IMR-90 (cell line): Measurements from ENCODE around the gene KLHDC3. TPM values are rescaled to one million over a fixed set of nuclear protein-coding genes. Genes with fewer than 3 reads are reported as not detected.

Experiments used
- ATAC-seq: fragments of 200-7000 bp; cut with Tn5 transposase; 2 replicates; pipeline ENCODE4 v1.9.1; 2020; ENCODE audit warnings: low read depth, mild to moderate bottlenecking, moderate library complexity
- BruUV-seq: library from RNA; stranded (reverse); fragments of 400-500 nt; replicated peaks from 2 replicates; lab custom pipeline; 2021; lab: Mats Ljungman, UMichigan
- CTCF ChIA-PET: fragments of 300-600 bp; formaldehyde crosslinking; extraction: SDS; loops from one replicate; lab custom pipeline; 2021; ENCODE audit warnings: antibody characterized with exemption; lab: Yijun Ruan, JAX
- POLR2A ChIA-PET: fragments of 300-600 bp; sonication (Branson Sonifier 250); formaldehyde crosslinking; loops from one replicate; lab custom pipeline; 2022; ENCODE audit warnings: antibody characterized with exemption; ENCODE audit not compliant: unreplicated experiment; lab: Charles Lee
- DNase-seq: peaks from one replicate; pipeline ENCODE4 v3.0.0; 2013
- H2AFZ ChIP-seq: replicated peaks from 2 replicates; pipeline ENCODE3; 2013; ENCODE audit warnings: low read length, mild to moderate bottlenecking; ENCODE audit not compliant: poor library complexity
- H2AK5ac ChIP-seq: 2 replicates; pipeline ENCODE4 v1.6.1; 2013; ENCODE audit warnings: low read depth, low read length, inconsistent platforms
- H2AK9ac ChIP-seq: replicated peaks from 2 replicates; pipeline ENCODE3; 2013; ENCODE audit warnings: mild to moderate bottlenecking, low read depth, low read length, moderate library complexity; ENCODE audit not compliant: poor library complexity
- H2BK120ac ChIP-seq: 2 replicates; pipeline ENCODE4 v1.6.1; 2013; ENCODE audit warnings: low read depth, low read length, inconsistent platforms
- H2BK15ac ChIP-seq: 3 replicates; pipeline ENCODE4 v1.6.1; 2013; ENCODE audit warnings: low read depth, low read length, inconsistent platforms
- H2BK20ac ChIP-seq: 2 replicates; pipeline ENCODE4 v1.6.1; 2013; ENCODE audit warnings: low read depth, mild to moderate bottlenecking, inconsistent platforms, low read length, moderate library complexity
- H2BK5ac ChIP-seq: 2 replicates; pipeline ENCODE4 v1.6.1; 2013; ENCODE audit warnings: mild to moderate bottlenecking, low read depth, low read length, inconsistent platforms; ENCODE audit not compliant: poor library complexity, severe bottlenecking
- H3K14ac ChIP-seq: replicated peaks from 2 replicates; pipeline ENCODE4 v1.6.1; 2013; ENCODE audit warnings: low read depth, low read length, inconsistent platforms
- H3K18ac ChIP-seq: 2 replicates; pipeline ENCODE4 v1.6.1; 2013; ENCODE audit warnings: low read depth, low read length, control low read depth
- H3K23ac ChIP-seq: 2 replicates; pipeline ENCODE4 v1.6.1; 2013; ENCODE audit warnings: low read depth, low read length, inconsistent platforms
- H3K27ac ChIP-seq: 2 replicates; pipeline ENCODE4 v1.5.1; 2013; ENCODE audit warnings: mild to moderate bottlenecking, control low read depth, low read length; ENCODE audit not compliant: insufficient read depth
- H3K27me3 ChIP-seq: 2 replicates; pipeline ENCODE4 v1.6.1; 2013; ENCODE audit warnings: low read length; ENCODE audit not compliant: control insufficient read depth, insufficient read depth
- H3K36me3 ChIP-seq: 2 replicates; pipeline ENCODE4 v1.6.1; 2013; ENCODE audit warnings: low read length, mixed read lengths; ENCODE audit not compliant: control insufficient read depth, insufficient read depth
- H3K4ac ChIP-seq: 2 replicates; pipeline ENCODE4 v1.6.1; 2013; ENCODE audit warnings: low read depth, low read length, inconsistent platforms
- H3K4me1 ChIP-seq: 2 replicates; pipeline ENCODE4 v1.6.1; 2013; ENCODE audit warnings: low read length, mixed read lengths; ENCODE audit not compliant: control insufficient read depth, insufficient read depth
- H3K4me2 ChIP-seq: 2 replicates; pipeline ENCODE4 v1.6.1; 2013; ENCODE audit warnings: low read depth, mild to moderate bottlenecking, control low read depth, low read length, moderate library complexity
- H3K4me3 ChIP-seq: 2 replicates; pipeline ENCODE4 v1.5.1; 2013; ENCODE audit warnings: low read depth, mild to moderate bottlenecking, control low read depth, low read length, moderate library complexity; ENCODE audit not compliant: insufficient read depth
- H3K56ac ChIP-seq: 2 replicates; pipeline ENCODE4 v1.6.1; 2013; ENCODE audit warnings: low read length, inconsistent platforms; ENCODE audit not compliant: insufficient read depth; ENCODE audit errors: extremely low read depth
- H3K79me1 ChIP-seq, 2 experiments: 2 replicates each; pipeline ENCODE4 v1.6.1; 2013; ENCODE audit warnings: low read length in 2 of 2, inconsistent platforms in 1 of 2, low read depth in 1 of 2
- H3K9ac ChIP-seq: 2 replicates; pipeline ENCODE4 v1.6.1; 2013; ENCODE audit warnings: low read depth, low read length, control low read depth
- H3K9me1 ChIP-seq: 2 replicates; pipeline ENCODE4 v1.6.1; 2013; ENCODE audit warnings: low read length, inconsistent platforms; ENCODE audit not compliant: insufficient read depth
- H3K9me3 ChIP-seq: 2 replicates; pipeline ENCODE4 v1.6.1; 2013; ENCODE audit warnings: low read length; ENCODE audit not compliant: control insufficient read depth, insufficient read depth
- H4K20me1 ChIP-seq: 2 replicates; pipeline ENCODE4 v1.6.1; 2013; ENCODE audit warnings: low read length, inconsistent platforms; ENCODE audit not compliant: insufficient read depth
- H4K5ac ChIP-seq: 2 replicates; pipeline ENCODE4 v1.6.1; 2013; ENCODE audit warnings: mild to moderate bottlenecking, low read depth, low read length, control low read depth
- H4K8ac ChIP-seq, 2 experiments: 2 replicates each; pipeline ENCODE4 v1.6.1; 2013; ENCODE audit warnings: low read depth in 2 of 2, low read length in 2 of 2, control low read depth in 1 of 2, inconsistent platforms in 1 of 2
- H4K91ac ChIP-seq: 2 replicates; pipeline ENCODE4 v1.6.1; 2013; ENCODE audit warnings: low read depth, low read length, inconsistent platforms; ENCODE audit not compliant: insufficient read depth
- CHD1 ChIP-seq: IDR thresholded peaks from 2 replicates; pipeline ENCODE4 v1.6.1; 2012; ENCODE audit warnings: low read depth, low read length, improper control_type of control experiment
- FOS ChIP-seq: fragments of 150-350 bp; IDR thresholded peaks from 2 replicates; pipeline ENCODE4 v1.6.1; 2016; ENCODE audit warnings: low read depth, low read length
- MAFK ChIP-seq: IDR thresholded peaks from 2 replicates; pipeline ENCODE4 v1.6.1; 2012; ENCODE audit warnings: low read depth, low read length, improper control_type of control experiment
- NFE2L2 ChIP-seq: fragments of 150-350 bp; IDR thresholded peaks from 2 replicates; pipeline ENCODE4 v1.6.1; 2016; ENCODE audit warnings: low read depth, mild to moderate bottlenecking, low read length
- USF2 ChIP-seq: fragments of 150-350 bp; IDR thresholded peaks from 2 replicates; pipeline ENCODE4 v1.6.1; 2017; ENCODE audit warnings: mild to moderate bottlenecking, antibody characterized with exemption, low read length, low read depth
- WGBS, 2 experiments: methylation state at CpG; one replicate each; pipeline versions ENCODE4 v1.1.5 to v1.1.7; 2013; ENCODE audit warnings: missing lambda C conversion rate in 2 of 2; ENCODE audit not compliant: insufficient read length in 1 of 2; ENCODE audit errors: extremely low coverage in 2 of 2; 5-methylcytosine and 5-hydroxymethylcytosine counted together
- dilution Hi-C: fragments of 300-500 bp; cut with HindIII; formaldehyde crosslinking; loops from one replicate; pipeline ENCODE4 v1.14.3; 2018; ENCODE audit warnings: low sequenced_read_pairs; ENCODE audit not compliant: unreplicated experiment
- in situ Hi-C: fragments of 300-500 bp; cut with MboI; formaldehyde crosslinking; loops from 3 replicates; pipeline ENCODE4 v1.14.3; 2019; ENCODE audit warnings: low sequenced_read_pairs, inconsistent platforms, mixed read lengths
- intact Hi-C: fragments of 100-400 bp; cut with micrococcal nuclease; formaldehyde crosslinking; loops from 2 replicates; pipeline ENCODE4 v1.10.0; 2022
- polyA plus RNA-seq, 3 experiments: library from polyadenylated mRNA; depleted of rRNA; stranded (reverse); fragments of >200 nt; gene quantifications; 2 replicates each; pipeline ENCODE4 v1.2.3, GENCODE V29; 2012; ENCODE audit warnings: low replicate concordance in 1 of 3
- total RNA-seq: library from RNA; depleted of rRNA; stranded (reverse); fragments of >200 nt; gene quantifications from 2 replicates; pipeline ENCODE4 v1.2.3, GENCODE V29; 2012

The KLHDC3 gene
- total and polyA plus RNA-seq, 2 of the 4 experiments (the other 2 are of a cell fraction): 57.1 to 76.0 TPM

- ChIA-PET POLR2A (no interaction called here), CTCF (interaction anchor here (1.2 kb wide), 1 partner anchor 16 kb away, joined by 3 read pairs; no protein-coding TSS in a partner anchor)
- TF ChIP-seq USF2 (no peak), FOS (no peak), NFE2L2 (no peak), CHD1 (no peak), MAFK (no peak)
- H2AFZ ChIP-seq: no peak overlapping the region
- peaks cover 54% of the 10 kb centered on the region for H3K36me3 ChIP-seq
- DNase-seq: no peak
- 79% methylated on average over 4 of the region's 9 CpGs; no CpG with 5 or more reads in 1 of the 2 experiments for WGBS, 2 experiments
- no peak for ATAC-seq
- no peak overlapping the region for H3K4ac ChIP-seq
- BruUV-seq: no TSS peak
- H4K5ac ChIP-seq: no peak overlapping the region
- H3K27ac ChIP-seq: no peak overlapping the region
- peaks cover 5 to 32% of the 10 kb centered on the region in 2 experiments; a peak in 2 of 4 replicates for H3K79me1 ChIP-seq
- no peak overlapping the region for H3K4me2 ChIP-seq
- no peak overlapping the region for H2BK15ac ChIP-seq
- H4K8ac ChIP-seq: no peak overlapping the region
- H2AK5ac ChIP-seq: no peak overlapping the region
- H2BK5ac ChIP-seq: no peak overlapping the region
- dilution Hi-C loops (no loop called here), intact Hi-C loops (no loop called here), in situ Hi-C loops (no loop called here)
- no peaks in the 10 kb centered on the region for H3K4me1 ChIP-seq
- no peaks in the 10 kb centered on the region for H3K9me1 ChIP-seq
- H4K20me1 ChIP-seq: no peaks in the 10 kb centered on the region; the same call in 1 of the 2 replicates
- H2BK120ac ChIP-seq: no peak overlapping the region
- H4K91ac ChIP-seq: no peak overlapping the region
- no peaks in the 10 kb centered on the region for H3K27me3 ChIP-seq
- no peak overlapping the region for H3K56ac ChIP-seq
- no peak overlapping the region for H3K14ac ChIP-seq
- no peak overlapping the region for H3K23ac ChIP-seq
- no peaks in the 10 kb centered on the region for H3K9me3 ChIP-seq
- H3K9ac ChIP-seq: no peak overlapping the region
- H3K4me3 ChIP-seq: no peak overlapping the region
- no peak overlapping the region for H2AK9ac ChIP-seq
- no peak overlapping the region for H3K18ac ChIP-seq
- no peak overlapping the region for H2BK20ac ChIP-seq
Observed at GRCh38 chr6:43007126-43007525, 6.9 kb upstream of the KLHDC3 start.
